T-helper 2 cell (primary cell): ENCODE results near the gene PPM1H.

Experiments
- DNase-seq, 5 experiments: peaks; one replicate each; pipeline versions ENCODE4 v3.0.0 to v3.0.0-alpha.2; 2012 to 2022

The PPM1H gene

DNA sequence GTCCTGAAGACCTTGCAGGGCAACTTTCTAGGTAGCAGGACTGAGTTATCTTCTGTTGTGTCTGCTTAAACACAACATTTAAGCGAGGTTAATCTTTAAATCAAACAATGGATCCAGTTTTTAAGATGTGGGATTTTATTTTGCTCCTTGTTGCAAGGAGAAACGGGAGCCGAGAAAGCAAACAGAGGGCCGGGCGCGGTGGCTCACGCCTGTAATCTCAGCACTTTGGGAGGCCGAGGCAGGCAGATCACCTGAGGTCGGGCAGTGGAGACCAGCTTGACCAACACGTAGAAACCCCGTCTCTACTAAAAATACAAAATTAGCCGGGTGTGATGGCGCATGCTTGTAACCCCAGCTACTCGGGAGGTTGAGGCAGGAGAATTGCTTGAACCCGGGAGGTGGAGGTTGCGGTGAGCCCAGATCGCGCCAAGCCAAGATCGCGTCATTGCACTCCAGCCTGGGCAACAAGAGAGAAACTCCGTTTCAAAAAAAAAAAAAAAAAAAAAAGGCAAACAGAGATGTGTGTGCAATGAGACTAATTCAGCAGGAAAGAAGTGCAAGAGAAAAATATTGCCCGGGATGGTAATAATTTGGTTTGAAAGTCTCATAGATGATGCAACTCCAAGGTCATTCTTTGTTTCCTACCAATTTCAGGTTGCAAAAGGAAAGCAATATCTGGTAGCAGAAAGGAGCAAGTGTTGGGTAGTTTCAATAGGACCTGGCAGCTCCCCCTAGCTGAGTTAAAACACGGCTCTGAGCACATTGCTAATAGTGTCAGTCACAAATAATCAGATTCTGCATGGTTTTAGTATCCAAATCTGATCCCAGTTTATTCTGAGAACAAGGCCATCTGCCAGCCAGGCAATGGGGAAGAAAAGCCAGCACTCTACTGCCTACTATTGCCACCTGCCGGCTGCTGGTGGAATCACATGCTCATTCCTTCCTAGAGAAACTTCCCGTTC is 141.4 kb downstream of the PPM1H start:
- DNase-seq: peak; percentile 41 to 67 (median 48)

DNA sequence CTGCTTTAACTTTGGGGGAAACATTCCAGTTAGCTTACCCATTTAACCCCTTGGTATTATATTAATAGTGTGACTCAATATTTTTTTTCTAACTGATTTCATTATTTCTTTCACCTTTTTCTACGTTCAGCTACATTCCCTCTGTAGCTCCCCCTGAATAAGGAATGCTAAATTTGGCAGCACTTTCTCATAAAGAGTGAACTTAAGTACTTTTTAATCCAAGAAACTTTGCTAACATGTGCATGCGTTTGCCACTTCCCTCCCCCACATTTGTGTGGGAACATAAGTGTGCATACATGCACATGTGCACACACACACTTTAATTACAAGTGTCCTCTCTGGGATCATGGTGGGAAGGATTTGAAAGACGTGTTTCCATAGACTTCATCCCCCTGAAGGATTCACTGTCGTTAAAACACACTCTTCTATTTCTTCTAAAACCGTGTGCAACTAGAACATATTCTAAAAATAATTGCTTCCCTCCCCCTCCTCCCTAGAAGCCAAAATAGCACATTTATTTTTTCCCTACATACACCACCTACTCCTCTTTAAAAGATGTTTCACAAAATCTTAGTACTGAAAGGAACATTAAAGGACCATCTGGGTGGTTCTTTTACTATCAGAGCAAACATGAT is 142.6 kb downstream of the PPM1H start:
- DNase-seq: no peak

DNA sequence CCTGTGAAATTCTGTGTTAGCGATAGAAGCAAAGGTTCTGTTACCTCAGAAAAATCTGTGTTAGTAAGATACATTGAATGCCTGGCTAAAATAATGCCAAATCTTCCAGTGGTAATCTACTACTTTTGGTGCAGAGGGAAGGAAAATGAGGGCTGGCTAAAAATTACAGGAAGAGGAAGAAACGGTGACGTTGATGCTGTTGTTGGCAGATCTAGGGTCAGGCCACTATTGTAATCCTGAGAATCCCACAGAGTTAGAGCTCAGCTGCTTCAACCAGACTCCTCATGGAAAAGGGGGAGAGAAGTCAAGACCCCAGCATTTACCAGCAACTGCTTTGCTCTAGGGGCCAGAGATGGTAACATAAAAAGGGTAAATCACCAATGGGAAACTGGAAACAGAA is 145.1 kb downstream of the PPM1H start:
- no peak for DNase-seq

DNA sequence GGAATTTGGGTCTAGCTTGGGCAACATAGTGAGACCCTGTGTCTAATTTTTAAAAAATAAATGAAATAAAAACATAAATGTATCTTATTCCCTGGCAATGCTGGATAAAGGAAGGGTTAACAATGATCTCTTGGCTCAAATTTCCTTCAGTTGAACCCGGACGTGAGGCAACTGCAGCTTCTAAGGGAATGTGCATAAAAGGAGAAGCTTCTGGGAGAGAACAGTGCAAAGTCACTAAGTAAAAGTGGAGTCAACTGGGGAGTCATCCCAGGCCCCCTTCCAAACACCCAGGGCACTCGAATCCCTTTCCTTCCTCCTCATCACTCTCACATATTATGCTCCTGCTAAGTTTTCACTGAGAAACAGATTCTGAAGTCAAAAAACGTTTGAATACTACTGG is 147.3 kb downstream of the PPM1H start:
- DNase-seq: no peak

DNA sequence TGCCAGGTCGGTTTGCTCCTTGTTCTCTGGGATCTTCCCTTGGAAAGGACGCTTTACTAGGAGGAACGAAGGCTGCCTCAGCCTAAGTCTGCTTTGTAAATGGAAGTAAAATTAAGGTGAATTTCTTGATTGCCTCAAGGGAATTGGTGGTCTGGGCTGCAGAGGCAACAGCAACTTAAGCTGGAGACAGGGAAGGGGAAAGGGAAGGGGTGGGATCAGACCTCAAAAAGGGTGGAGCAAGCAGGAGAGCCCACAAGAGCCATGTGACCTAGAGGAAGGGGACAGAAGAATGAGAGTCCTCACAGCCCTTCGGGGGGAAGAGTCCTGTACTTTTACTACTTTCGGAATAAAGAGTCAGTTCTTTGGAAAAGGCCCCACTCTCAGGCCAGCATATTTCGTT is 147.9 kb downstream of the PPM1H start:
- no peak for DNase-seq

DNA sequence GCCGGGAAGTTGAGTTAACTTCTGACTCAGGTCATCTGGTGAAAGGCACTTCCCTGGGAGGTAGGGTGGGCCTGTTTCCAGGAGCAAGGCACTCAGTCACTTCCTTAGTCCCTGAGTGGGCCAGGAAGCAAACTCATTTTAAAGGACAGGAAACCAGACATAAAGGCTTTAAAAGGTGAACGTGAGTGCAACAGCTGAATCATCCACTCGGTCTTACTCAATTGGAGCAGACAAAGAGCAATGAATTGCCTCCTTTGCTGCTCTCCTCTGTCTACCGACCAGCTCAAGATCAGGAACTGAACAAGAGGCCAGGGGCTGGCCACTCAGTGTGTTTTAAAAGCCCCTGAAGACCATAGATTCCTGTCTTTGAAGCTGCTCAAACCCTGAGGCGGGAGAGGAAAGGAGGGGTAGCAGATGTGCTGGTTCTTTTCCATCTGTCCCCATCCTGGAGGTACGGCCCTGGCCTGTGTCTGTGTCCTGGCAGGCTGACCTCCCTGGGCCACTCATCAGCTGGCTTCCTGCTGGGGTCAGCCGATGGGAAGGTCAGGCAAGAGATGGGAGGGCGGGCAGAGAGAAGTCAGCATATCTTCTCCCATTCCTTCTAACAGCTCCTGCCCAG is 148.9 kb downstream of the PPM1H start:
- peak in 1 of 5 experiments; percentile 15 for DNase-seq

DNA sequence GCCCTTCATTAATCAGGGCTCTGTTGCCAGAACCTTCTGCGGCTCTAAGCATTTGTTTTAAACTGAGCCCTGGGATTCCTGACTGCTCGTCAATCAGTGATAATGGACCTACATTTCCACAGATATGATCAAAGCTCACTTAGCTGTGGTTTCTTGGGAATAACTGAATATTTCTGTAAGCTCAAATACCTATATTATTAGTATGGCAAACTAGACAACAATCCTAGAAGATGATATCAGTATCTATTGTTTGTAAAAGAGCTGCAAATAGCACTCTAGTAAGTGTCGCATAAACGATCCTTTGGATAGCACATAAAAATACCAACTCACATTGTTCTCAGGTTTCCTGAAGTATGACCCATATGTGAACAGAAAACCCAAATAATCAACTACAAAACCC is 150.4 kb downstream of the PPM1H start:
- DNase-seq: no peak

DNA sequence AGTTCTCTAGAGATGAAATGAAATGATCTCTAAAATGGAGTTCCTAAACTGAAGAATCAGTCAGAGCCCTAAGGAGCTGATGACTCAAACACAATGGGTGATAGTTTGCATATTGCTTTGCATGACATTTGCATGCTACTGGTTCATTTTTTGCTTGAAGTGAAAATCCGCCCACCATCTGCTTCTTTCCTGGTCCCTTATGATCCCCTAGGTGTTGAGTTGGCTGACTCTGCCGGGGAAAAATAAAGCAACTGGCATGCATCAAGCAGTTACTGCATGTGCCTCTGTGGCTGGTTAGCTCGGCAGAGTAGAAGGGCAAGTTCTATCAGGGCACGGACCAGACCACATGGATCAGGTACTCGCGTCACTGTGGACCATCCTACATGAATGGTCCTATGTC is 151.1 kb downstream of the PPM1H start:
- no peak for DNase-seq

DNA sequence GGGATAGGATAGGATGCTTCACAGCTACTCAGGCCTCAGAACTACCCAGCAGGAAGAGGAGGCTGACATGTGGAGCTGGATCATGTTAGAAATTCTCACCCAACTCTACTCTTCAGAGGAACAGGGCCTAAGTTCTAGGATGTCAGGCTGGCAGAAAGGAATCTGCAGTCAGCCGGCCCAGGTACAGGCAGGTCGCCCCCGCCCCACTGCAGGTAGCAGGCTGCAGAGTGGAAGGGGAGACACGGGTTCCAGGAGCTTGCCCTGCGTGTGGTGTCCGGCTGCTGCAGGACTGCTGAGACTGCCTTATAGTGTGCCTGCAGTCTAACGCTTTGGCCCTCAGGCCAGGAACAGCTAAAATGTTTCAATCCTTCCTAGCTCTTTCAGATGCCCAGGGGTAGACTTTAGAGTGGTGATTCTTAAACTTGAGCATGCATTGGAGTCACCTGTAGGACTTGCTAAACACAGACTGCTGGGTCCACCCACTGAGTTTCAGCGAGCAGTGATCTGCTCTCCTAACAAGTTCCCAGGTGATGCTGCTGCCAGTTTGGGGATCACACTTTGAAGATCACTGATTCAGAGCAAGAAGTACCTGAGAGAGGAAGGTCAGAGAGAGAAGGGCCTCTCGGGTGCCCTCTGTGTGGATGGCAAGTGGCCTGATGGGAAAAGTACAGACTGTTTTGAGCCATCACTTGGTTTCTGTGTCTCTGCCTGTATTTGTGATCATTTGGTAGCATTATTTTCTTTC is 153.6 kb downstream of the PPM1H start:
- DNase-seq: no peak

DNA sequence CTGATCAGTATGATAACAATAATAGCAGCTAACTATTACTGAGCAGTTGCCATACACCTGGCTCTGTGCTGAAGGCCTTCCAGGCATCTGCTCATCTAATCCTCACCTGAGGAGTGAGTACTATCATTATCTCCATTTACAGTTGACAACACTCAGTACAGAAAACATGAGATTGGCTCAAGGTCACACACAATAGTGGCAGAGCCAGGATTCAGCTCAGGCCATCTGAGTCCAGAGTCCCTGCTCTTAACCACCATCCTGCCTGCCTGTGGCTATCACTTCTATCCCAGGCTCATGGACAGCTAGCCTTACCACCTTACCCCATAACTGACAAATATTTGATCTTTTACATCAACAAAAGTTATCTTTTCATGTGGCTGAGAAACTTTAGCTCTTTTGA is 155.5 kb downstream of the PPM1H start:
- no peak for DNase-seq

DNA sequence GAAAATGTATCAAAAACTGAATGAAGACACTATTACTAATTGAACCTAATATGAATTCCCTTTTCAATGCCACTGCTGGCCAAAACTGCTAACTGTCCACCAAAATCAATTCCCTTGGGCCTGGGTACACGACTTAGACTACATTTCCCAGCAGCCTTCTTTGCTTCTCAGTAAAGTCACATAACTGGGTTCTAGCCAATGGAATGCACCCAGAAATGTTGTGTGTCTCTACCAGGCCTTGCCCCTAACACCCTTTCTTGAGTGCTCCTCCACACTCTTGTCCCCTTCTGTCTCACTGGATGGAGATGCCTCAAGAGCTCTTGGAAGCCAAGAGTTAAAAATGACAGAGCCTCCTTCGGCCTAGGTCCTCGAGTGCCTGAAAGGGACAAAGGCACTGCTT is 156.8 kb downstream of the PPM1H start:
- no peak for DNase-seq

DNA sequence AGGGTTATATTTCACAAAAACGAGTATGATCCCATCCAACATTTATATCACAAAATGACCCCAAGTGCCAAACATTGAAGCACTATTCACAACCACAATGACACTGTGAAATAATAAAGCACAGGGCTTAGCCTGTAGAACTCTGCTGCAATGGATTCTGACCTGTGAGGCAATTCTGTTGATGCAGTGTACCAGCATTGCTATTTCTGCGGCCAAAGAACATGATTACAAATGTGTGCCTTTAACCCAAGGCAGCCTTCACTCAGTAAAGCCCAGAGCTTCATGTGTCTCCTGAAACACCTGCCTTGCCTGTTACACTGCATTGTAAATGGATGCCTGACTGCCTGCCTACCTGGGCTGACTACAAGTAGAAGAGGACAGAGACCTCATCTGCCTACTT is 158.0 kb downstream of the PPM1H start:
- no peak for DNase-seq

DNA sequence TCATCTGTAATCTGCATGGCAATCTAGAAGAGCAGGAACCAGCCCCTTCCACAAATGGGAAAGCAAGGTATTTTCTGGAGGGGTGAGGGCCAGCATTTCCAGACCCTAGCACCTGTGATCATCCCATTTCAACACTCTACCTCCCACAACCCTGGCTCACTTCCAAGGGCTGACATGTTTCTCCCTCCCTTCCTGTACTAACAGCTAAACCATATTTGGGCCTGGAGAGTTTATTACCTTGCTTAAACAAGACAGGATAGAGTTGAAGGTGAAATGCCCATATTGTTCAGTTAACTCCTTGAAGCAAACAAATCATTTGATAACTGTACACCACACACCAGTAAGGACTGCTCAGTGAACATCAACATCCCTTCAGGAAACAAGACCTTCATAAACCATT is 158.4 kb downstream of the PPM1H start:
- DNase-seq: no peak

DNA sequence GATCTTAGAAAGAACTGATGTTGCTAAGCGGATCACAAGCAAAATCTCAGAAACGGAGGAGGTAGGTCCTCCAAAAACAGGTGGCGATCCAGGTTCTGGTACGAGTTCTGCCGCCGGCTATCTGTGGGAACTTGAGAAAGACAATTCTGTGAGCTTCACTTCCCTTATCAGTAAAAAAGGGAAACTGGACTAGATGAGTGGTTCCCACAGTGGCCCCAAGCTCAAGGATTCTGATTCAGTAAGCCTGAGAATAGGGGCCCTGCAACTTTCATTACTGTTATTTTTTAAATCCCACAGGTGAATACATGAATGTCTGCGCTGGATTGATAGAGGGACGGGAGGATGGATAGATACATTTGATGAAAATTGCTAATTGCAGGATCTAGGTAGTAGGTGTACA is 160.2 kb downstream of the PPM1H start:
- DNase-seq: no peak

DNA sequence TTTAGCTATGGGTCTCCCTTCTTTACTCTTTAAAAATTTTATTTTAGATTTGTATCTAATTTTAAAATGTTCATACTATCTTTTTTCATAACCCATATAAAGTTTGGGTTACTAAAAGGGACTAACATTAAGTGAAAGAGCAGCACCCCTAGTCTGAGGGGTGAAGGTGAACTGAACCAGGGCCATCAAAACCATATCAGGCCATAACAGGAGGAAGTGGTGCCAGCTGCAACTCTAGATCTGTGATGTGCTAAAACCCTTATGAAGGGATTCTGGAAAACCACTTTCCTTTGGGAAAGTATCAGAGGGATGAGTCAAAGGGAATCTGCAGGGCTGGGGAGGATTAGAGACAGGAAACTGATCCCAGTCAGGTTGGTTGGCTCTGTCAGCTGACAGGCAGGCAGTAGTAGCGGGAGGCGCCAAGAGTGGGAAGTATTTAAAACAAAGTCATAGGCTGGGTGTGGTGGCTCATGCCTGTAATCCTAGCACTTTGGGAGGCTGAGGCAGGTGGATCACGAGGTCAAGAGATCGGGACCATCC is 162.5 kb downstream of the PPM1H start:
- DNase-seq: no peak

DNA sequence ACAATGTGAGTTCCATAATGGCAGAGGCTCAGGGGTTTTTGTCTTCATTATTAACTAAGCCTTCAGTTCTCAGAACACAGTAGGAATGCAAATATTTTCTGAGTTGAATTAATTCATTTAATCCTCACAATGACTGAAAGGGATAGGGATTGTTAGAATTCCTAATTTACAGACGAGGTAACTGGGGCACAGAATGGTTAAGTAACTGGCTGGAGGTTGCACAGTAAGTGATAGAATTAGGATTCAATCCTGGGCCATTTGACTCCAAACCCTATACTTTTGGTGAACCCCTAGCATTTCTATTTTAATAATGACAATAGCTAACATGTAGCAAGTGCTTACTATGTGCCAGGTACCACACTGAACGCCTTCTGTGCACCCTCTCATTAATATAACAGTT is 163.1 kb downstream of the PPM1H start:
- no peak for DNase-seq

DNA sequence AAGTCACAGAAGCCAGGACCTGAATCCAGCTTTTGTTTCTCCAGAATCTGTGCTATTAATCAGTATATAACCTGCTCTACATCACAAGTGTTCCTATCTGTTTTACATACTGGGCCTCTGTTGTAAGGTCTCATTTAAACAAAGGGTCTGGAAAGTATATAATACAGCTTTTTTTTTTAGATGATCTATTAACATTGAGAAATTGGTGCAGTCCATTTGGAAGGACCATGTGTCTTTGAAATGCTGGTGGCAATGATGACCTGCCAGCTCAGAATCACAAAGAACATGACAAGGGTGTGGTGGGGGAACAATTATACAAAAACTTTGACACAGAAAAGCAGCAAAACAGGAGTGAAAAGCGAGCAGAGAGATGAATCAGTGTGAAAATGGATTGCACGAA is 164.6 kb downstream of the PPM1H start:
- DNase-seq: no peak

DNA sequence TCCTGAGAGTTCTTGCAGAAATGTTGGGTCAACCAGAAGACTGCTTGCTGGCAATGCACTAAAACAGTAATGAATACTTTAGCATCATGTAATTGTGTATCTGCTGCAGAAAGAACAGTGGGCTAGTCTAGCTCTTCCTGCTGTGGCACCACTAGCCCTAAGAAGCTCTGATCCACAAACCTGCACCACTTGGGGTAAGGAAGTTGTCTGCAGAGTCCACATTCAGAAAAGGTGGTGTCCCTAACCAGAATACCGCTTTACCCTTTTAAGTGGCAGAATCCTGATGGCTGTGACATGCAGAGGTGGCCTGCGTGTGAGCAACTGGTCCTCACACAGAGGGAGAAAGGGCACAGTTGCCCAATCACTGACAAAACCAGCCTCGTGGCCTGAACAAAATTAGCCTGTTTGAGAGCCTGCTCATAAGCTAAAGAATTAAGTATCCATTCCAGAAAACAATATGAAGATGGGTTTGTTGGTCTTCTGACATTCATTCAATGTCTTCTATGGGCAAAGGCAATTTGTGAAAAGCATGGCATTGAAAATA is 165.8 kb downstream of the PPM1H start:
- no peak for DNase-seq

DNA sequence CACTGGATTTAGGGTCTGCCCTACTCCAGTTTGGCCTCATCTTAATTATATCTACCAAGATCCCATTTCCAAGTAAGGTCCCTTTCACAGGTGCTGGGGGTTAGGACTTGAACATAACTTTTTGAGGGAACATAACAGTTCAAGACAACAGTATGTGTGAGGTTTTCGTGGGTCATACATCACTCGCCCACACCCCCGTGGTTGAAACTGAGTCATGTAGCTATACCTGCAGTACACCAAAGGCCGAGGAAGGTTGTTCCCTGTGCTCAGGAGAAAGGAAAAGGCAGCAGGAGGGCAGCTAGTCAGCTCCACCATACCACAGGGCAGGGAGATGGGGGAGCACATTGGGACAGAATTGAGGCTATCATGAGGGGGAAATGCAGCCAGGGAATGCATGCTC is 167.0 kb downstream of the PPM1H start:
- no peak for DNase-seq

DNA sequence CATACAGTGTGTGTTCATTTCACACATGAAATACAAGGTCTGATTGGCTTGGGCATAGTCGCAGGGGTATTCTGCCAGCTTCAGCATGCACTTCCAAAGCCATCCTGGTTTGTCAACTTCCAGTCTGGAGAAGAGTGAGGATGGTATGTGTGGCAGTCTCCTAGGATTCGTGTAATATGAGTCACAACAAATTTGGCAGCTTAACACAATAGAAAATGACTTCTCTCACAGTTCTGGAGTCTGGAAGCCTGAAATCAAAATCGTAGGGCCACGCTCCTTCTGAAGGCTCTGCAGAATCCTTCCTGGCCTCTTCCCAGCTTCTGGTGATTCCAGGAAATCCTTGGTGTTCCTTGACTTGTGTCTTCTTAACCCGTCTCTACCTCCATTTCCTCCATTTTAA is 167.5 kb downstream of the PPM1H start:
- DNase-seq: no peak

DNA sequence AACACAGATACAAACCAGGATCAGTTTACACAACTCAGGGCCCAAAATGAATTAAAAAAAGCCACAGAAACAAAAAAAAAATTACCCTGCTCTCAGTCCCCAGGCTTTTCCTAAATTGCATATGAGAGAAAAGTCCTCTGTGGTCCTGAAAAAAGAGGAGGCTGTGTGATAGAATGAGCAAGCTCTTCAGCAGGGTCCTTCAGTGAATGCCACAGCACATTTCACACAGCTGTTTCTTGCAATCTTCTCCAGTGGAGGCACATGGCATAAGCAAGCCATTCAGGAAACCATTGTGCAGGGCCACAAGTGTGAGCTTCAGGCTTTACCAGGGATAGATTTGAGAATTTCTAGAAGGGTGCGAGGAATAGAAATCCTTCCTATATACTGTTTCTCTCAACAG is 168.5 kb downstream of the PPM1H start:
- DNase-seq: no peak

DNA sequence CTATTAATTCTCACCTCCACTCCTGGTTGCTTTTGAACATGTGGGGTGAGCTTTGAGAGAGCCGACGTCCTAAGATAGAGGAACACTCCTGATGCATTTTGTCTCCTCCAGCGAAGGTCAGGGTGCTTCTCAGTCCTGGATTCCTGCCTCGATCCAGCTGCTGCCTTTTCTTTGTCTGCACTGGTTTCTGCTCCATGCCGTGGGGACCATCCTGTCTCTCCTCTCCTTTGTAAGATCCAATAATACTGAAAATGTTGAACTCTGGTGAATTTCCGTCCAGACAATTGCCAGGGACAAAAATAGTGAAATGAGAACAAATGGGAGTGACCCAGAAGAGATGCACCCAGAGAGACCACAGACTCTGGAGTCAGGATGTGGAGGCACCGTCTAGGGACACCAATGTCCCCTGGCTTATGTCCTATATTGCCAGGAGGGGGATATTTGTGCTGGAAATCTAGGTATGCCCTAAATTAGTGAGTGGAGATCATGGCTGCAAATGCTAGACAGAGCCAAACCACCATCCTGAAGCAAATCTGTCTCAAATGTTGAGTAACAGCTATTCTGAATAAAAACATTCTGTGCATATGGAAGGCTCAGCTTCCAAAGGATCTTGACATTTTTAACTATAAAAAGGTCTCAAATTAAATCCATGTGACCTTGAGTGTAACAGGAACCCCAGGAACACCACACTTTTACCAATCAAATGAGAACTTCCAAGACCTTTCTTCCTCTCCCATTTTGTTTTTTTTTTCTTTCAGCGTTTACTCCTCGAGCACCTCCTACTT is 170.9 kb downstream of the PPM1H start:
- no peak for DNase-seq
